Kidney epithelial cell (primary cell): Measurements from ENCODE around the gene MTMR3. TPM values are rescaled to one million over a fixed set of nuclear protein-coding genes. Genes with fewer than 3 reads are reported as not detected.

Experiments
- DNase-seq: peaks from one replicate; pipeline ENCODE4 v3.0.0-alpha.2; 2010; ENCODE audit warnings: low read depth
- H3K27me3 ChIP-seq: 2 replicates; pipeline ENCODE4 v1.6.0; 2011; ENCODE audit warnings: low read length; ENCODE audit not compliant: control insufficient read depth, insufficient read depth
- H3K36me3 ChIP-seq: 2 replicates; pipeline ENCODE4 v1.5.1; 2011; ENCODE audit warnings: low read length; ENCODE audit not compliant: control insufficient read depth, insufficient read depth
- H3K4me3 ChIP-seq: 2 replicates; pipeline ENCODE4 v1.5.1; 2011; ENCODE audit warnings: low read depth, mild to moderate bottlenecking, control low read depth, low read length
- CTCF ChIP-seq: IDR thresholded peaks from 2 replicates; pipeline ENCODE4 v1.5.1; 2011; ENCODE audit warnings: mild to moderate bottlenecking, moderate library complexity, low read length, control low read depth, inconsistent platforms; ENCODE audit not compliant: insufficient read depth, poor library complexity, severe bottlenecking
- total RNA-seq: library from RNA; depleted of rRNA; stranded (reverse); fragments of >200 nt; gene quantifications from 2 replicates; pipeline ENCODE4 v1.2.3, GENCODE V29; 2015

The MTMR3 gene
- total RNA-seq, 1 donor from 2014 or later: 31.9 TPM

- no peak for TF ChIP-seq CTCF
- DNase-seq: no peak
- Histone ChIP-seq H3K36me3 (no peaks in the 10 kb centered on the region), H3K4me3 (no peak overlapping the region), H3K27me3 (no peaks in the 10 kb centered on the region)
Observed at GRCh38 chr22:30047364-30047738, 164.4 kb downstream of the MTMR3 start.

DNA sequence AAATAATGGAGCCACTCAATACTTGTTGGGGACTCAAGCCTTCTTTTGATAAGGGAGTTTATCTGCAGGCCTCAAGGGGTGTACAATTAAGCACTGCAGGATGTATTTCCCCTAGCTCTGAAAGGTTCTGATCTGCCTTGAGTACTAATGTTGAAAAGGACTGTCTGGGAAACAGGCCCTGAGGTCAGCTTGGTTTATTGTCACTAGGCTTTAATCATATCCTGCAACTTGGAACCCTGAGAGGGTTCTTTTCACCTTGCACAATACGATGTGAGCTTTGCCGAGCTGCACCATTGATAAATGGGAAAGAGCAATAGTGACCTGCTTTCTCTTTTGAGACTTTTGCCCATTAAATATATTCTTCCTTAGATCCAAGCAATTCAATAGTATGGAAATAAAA lies 165.7 kb downstream of the MTMR3 start:
- TF ChIP-seq CTCF: no peak
- no peak for DNase-seq
- Histone ChIP-seq H3K27me3 (no peaks in the 10 kb centered on the region), H3K36me3 (no peaks in the 10 kb centered on the region), H3K4me3 (no peak overlapping the region)

GRCh38 chr22:30054067-30054763 lies 171.2 kb downstream of the MTMR3 start:
- no peaks in the 10 kb centered on the region for H3K36me3 ChIP-seq
- DNase-seq: no peak

DNA sequence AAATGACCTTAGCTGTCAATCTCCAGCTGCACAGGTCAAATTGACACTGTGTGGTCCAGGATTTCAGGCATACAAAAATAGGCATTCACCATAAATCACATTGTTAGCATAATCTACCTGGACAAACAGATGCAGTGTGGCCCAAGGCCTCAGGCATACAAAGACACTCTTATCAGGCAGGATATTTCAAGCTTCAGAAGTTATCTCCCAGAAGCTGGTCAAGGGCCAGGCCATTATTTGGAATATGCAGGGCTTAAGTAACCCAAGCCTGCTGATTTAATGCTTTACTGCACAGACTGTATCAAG lies 171.7 kb downstream of the MTMR3 start:
- Histone ChIP-seq H3K4me3 (no peak overlapping the region), H3K36me3 (no peaks in the 10 kb centered on the region), H3K27me3 (no peaks in the 10 kb centered on the region)
- no peak for DNase-seq
- no peak for TF ChIP-seq CTCF

More at GRCh38 chr22:30054067-30054763, 171.2 kb downstream of the MTMR3 start:
- H3K4me3 ChIP-seq: no peak overlapping the region
- TF ChIP-seq CTCF: no peak
- no peaks in the 10 kb centered on the region for H3K27me3 ChIP-seq

DNA sequence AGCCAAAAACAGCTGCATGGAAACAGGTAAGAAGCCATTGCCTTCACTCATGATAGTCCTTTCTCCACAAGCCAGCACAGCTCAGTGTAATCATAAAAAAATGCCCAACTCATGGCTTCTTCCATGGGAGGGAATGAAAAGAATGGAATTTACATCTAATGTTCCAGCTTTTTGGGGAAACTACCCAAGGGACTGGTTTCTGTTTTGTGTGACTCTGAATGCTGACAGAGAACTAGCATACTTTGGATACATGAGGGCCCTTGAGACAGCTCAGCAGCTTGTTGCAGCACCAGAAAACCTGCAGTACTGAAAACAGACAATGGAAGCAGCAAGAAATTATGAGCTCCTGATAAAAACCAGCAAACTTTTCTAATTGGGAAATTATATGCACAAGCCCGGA lies 173.0 kb downstream of the MTMR3 start:
- Histone ChIP-seq H3K36me3 (no peaks in the 10 kb centered on the region), H3K27me3 (no peaks in the 10 kb centered on the region)
- DNase-seq: no peak

More for the DNA sequence above, 173.0 kb downstream of the MTMR3 start:
- TF ChIP-seq CTCF: no peak
- no peak overlapping the region for H3K4me3 ChIP-seq
